IPS DF 4.7 (cell line): ENCODE measurements around the gene PLD1.

Experiments
- DNase-seq: peaks from one replicate; pipeline ENCODE4 v3.0.0-alpha.2; 2013; ENCODE audit warnings: low spot score; ENCODE audit errors: extremely low read depth

PLD1 gene

GRCh38 chr3:171622126-171622525 lies 188.2 kb downstream of the PLD1 start:
- DNase-seq = no peak

GRCh38 chr3:171620825-171621434 lies 189.4 kb downstream of the PLD1 start:
- no peak for DNase-seq

- no peak for DNase-seq
Observed at GRCh38 chr3:171616798-171617197, 193.5 kb downstream of the PLD1 start.

GRCh38 chr3:171615686-171616085 lies 194.6 kb downstream of the PLD1 start:
- no peak for DNase-seq

- no peak for DNase-seq
Observed at GRCh38 chr3:171615281-171615680, 195.0 kb downstream of the PLD1 start.

- no peak for DNase-seq
Observed at GRCh38 chr3:171614318-171614921, 195.9 kb downstream of the PLD1 start.

GRCh38 chr3:171607452-171607851 lies 202.8 kb downstream of the PLD1 start:
- no peak for DNase-seq

GRCh38 chr3:171606151-171606751 lies 204.0 kb downstream of the PLD1 start:
- DNase-seq = no peak

- no peak for DNase-seq
Observed at GRCh38 chr3:171604370-171604769, 205.9 kb downstream of the PLD1 start.

- no peak for DNase-seq
Observed at GRCh38 chr3:171602072-171602471, 208.2 kb downstream of the PLD1 start.

GRCh38 chr3:171600030-171600429 lies 210.3 kb downstream of the PLD1 start:
- DNase-seq = no peak

- DNase-seq = no peak
Observed at GRCh38 chr3:171598990-171599389, 211.3 kb downstream of the PLD1 start.

GRCh38 chr3:171592786-171593185 lies 217.5 kb downstream of the PLD1 start:
- DNase-seq = no peak

- no peak for DNase-seq
Observed at GRCh38 chr3:171591070-171591469, 219.2 kb downstream of the PLD1 start.

- no peak for DNase-seq
Observed at GRCh38 chr3:171586274-171586673, 224.0 kb downstream of the PLD1 start.

- no peak for DNase-seq
Observed at GRCh38 chr3:171585039-171585438, 225.2 kb downstream of the PLD1 start.

GRCh38 chr3:171584100-171584499 lies 226.2 kb downstream of the PLD1 start:
- DNase-seq = no peak

GRCh38 chr3:171574556-171575240 lies 235.6 kb downstream of the PLD1 start:
- no peak for DNase-seq

GRCh38 chr3:171569571-171570132 lies 240.6 kb downstream of the PLD1 start:
- DNase-seq = no peak

- DNase-seq = no peak
Observed at GRCh38 chr3:171568766-171569165, 241.5 kb downstream of the PLD1 start.

- no peak for DNase-seq
Observed at GRCh38 chr3:171566803-171567422, 243.4 kb downstream of the PLD1 start.
